ENCODE measurements around the gene METTL23.
A peak's percentile ranks its signal among the peaks of the same experiment; 100 is the strongest.

The METTL23 gene

GRCh38 chr17:76726776-76727718, at the start of gene METTL23:
Gene METTL23 (plus strand): TSS chr17:76726839. CDS start chr17:76729711, 2,872 bp downstream.
- no peak for DNase-seq (ENCODE audit: low read depth, low spot score)
- H3K27ac ChIP-seq: peak within 1 kb of the TSS; percentile 97

- H3K27ac ChIP-seq: no peak overlapping the region
Observed at GRCh38 chr17:76677406-76677805, 49.2 kb upstream of the METTL23 start.

GRCh38 chr17:76678330-76678729, 48.3 kb upstream of the METTL23 start:
- no peak for DNase-seq (ENCODE audit: low read depth, low spot score)
- no peak overlapping the region for H3K27ac ChIP-seq

More at GRCh38 chr17:76677406-76677805, 49.2 kb upstream of the METTL23 start:
- no peak for DNase-seq (ENCODE audit: low read depth, low spot score)

GRCh38 chr17:76679239-76679638, 47.4 kb upstream of the METTL23 start:
- no peak overlapping the region for H3K27ac ChIP-seq
- DNase-seq (ENCODE audit: low read depth, low spot score): no peak

GRCh38 chr17:76681222-76682137, 45.2 kb upstream of the METTL23 start:
- H3K27ac ChIP-seq: no peak overlapping the region
- DNase-seq (ENCODE audit: low read depth, low spot score): no peak

GRCh38 chr17:76682296-76682695, 44.3 kb upstream of the METTL23 start:
- no peak for DNase-seq (ENCODE audit: low read depth, low spot score)
- H3K27ac ChIP-seq: no peak overlapping the region

GRCh38 chr17:76683011-76683755, 43.5 kb upstream of the METTL23 start:
- no peak overlapping the region for H3K27ac ChIP-seq
- no peak for DNase-seq (ENCODE audit: low read depth, low spot score)

GRCh38 chr17:76683921-76684745, 42.5 kb upstream of the METTL23 start:
- H3K27ac ChIP-seq: no peak overlapping the region

GRCh38 chr17:76684756-76685155, 41.9 kb upstream of the METTL23 start:
- no peak for DNase-seq (ENCODE audit: low read depth, low spot score)
- no peak overlapping the region for H3K27ac ChIP-seq

More at GRCh38 chr17:76683921-76684745, 42.5 kb upstream of the METTL23 start:
- DNase-seq (ENCODE audit: low read depth, low spot score): no peak

- DNase-seq (ENCODE audit: low read depth, low spot score): no peak
- H3K27ac ChIP-seq: no peak overlapping the region
Observed at GRCh38 chr17:76685366-76685765, 41.3 kb upstream of the METTL23 start.

- H3K27ac ChIP-seq: no peak overlapping the region
- no peak for DNase-seq (ENCODE audit: low read depth, low spot score)
Observed at GRCh38 chr17:76685846-76686245, 40.8 kb upstream of the METTL23 start.

GRCh38 chr17:76686538-76687297, 39.9 kb upstream of the METTL23 start:
- no peak overlapping the region for H3K27ac ChIP-seq

GRCh38 chr17:76687298-76688164, 39.1 kb upstream of the METTL23 start:
- H3K27ac ChIP-seq: no peak overlapping the region
- no peak for DNase-seq (ENCODE audit: low read depth, low spot score)

More at GRCh38 chr17:76686538-76687297, 39.9 kb upstream of the METTL23 start:
- DNase-seq (ENCODE audit: low read depth, low spot score): no peak

- H3K27ac ChIP-seq: peak overlapping the region; percentile 50
- DNase-seq (ENCODE audit: low read depth, low spot score): no peak
Observed at GRCh38 chr17:76688165-76688622, 38.4 kb upstream of the METTL23 start.

- no peak overlapping the region for H3K27ac ChIP-seq
- no peak for DNase-seq (ENCODE audit: low read depth, low spot score)
Observed at GRCh38 chr17:76689859-76690258, 36.8 kb upstream of the METTL23 start.

- no peak overlapping the region for H3K27ac ChIP-seq
- DNase-seq (ENCODE audit: low read depth, low spot score): no peak
Observed at GRCh38 chr17:76690596-76691280, 35.9 kb upstream of the METTL23 start.
